Measurements from ENCODE around the gene GMNN.
"Not testable (repeated sequence)": the region's sequence is repeated elsewhere in the genome, so short reads cannot be mapped to it uniquely, and the experiment has no call there.

GMNN gene

GRCh38 chr6:24761193-24761835, 13.4 kb upstream of the GMNN start:
- DNase-seq: no peak

DNA sequence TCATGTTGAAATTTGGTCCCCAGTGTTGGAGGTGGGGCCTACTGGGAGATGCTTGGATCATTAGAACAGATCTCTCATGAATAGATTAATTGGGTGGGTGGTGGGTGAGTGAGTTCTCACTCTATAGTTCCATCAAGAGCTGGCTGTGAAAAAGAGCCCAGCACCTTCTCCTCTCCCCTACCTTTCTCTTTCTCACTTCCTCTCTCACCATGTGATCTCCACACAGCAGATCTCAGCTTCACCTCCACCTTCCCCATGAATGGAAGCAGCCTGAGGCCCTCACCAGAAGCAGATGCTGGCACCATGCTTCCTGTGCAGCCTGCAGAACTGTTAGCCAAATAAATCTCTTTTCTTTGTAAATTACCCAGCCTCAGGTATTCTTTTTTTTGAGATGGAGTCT, 12.9 kb upstream of the GMNN start:
- DNase-seq: no peak

GRCh38 chr6:24763578-24763977, 11.2 kb upstream of the GMNN start:
- no peak for DNase-seq

- not testable (repeated sequence) for DNase-seq
Measured at GRCh38 chr6:24764833-24765828, 9.6 kb upstream of the GMNN start.

- not testable (repeated sequence) for DNase-seq
Measured at GRCh38 chr6:24765968-24766367, 8.8 kb upstream of the GMNN start.

GRCh38 chr6:24766680-24767462, 7.9 kb upstream of the GMNN start:
- peak in 1 of 51 donors; percentile 9 for DNase-seq

GRCh38 chr6:24768361-24768760, 6.4 kb upstream of the GMNN start:
- no peak for DNase-seq

- DNase-seq: peak in 1 of 51 donors; percentile 64
Measured at GRCh38 chr6:24775520-24776058, 852 bp downstream of the GMNN start.

GRCh38 chr6:24777227-24777626, 2.5 kb downstream of the GMNN start:
- DNase-seq: no peak

GRCh38 chr6:24778121-24778520, 3.4 kb downstream of the GMNN start:
- DNase-seq: no peak

GRCh38 chr6:24778878-24779277, 4.1 kb downstream of the GMNN start:
- no peak for DNase-seq

- no peak for DNase-seq
Measured at GRCh38 chr6:24779416-24780016, 4.8 kb downstream of the GMNN start.

DNA sequence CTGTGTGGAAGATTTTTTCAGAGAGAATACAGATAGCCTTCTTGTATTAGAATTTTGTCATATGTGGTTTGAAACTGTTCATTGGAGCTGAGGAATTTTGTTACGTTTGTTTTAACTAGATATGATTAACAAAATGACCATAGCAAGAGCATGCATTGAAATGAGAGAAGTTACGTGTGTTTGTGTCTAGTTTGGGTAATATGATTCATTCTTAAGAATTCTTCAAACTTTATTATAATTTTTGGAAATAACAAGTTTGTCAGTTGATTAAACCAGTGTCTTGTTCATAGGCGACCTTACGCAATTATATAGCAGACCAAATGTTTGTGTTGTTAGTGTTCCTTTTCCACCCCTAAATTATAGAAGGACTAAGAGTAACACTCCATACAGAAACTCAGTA, 5.5 kb downstream of the GMNN start:
- DNase-seq: no peak

DNA sequence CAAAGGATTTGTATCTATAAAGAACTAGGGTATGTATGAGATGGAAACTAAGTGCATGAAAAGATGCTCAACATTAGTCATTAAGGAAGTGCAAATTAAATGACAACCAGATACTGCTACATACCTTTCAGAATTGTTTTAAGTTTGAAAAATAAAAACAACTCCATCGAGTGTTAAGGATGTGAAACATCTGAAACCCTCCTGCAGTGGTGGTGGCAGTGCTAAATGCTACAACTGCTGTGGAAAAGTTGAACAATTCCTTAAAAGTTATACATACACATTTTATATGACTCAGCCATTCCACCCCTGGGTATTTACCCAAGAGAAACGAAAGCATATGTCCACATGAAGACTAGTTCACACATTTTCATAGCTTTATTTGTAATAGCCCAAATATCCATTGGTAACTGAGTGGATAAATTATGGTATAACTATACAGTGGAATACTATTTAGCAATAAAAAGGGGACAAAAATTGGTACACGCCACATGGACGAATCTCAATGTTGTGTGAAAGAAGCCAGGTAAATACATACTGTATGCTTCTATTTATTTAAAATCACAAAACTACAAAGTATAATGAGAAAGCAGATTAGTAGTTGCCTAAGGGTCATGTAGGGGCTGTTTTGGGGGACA, 13.4 kb downstream of the GMNN start:
- DNase-seq: no peak

DNA sequence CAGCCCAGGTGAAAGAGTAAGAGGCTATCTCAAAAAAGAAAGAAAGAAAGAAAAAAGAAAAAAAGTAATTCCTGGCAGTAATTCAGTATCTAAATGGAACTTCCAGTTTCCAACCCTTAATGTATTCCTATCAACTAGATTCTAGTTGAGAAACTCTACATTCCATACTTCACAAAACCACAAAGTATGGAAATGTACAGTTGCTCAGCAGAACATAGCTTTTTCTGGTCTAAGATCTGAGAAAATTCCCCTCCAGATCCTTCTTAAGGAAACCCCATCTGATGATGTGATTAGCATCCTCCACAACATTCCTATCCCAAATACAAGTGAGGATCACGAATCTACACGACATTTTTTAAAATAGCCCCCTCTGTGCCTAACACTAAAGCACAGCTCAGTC, 20.4 kb downstream of the GMNN start:
- DNase-seq: no peak

- no peak for DNase-seq
Measured at GRCh38 chr6:24796616-24797290, 22.0 kb downstream of the GMNN start.

- DNase-seq: no peak
Measured at GRCh38 chr6:24797596-24798216, 23.0 kb downstream of the GMNN start.

GRCh38 chr6:24798740-24799540, 24.2 kb downstream of the GMNN start, which contains the start of gene ARMH2:
TSS of gene ARMH2 (minus strand) at chr6:24798917. CDS start at chr6:24798857, 60 bp downstream.
- peak in 1 of 51 donors; percentile 8 for DNase-seq

DNA sequence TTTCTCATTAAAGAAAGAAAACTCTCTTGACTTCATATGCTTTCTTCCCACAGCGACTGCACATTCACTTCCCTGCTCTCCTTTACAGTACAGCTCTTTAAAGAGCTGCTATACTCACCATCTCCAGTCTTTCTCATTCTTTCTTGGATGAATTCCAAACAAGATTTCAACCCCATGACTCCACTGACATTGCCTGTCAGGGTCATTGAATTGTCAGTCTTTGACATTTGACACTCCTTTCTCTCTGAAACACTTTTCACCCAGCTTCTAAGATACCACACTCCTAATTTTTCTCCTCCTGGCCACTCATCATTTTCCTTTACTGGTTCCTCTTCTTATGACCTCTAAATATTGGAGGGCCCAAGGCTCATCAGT, 24.8 kb downstream of the GMNN start:
- DNase-seq: no peak
